H1 (cell line): Measurements from ENCODE around the gene COA3. TPM values are rescaled to one million over a fixed set of nuclear protein-coding genes. Genes with fewer than 3 reads are reported as not detected.

Experiments
- CTCF ChIA-PET: fragments of 300-600 bp; sonication (Branson Sonifier 250); formaldehyde crosslinking; loops from one replicate; lab custom pipeline; 2021; ENCODE audit not compliant: partially characterized antibody; lab: Charles Lee
- POLR2A ChIA-PET: fragments of 300-600 bp; sonication (Branson Sonifier 250); formaldehyde crosslinking; loops from one replicate; lab custom pipeline; 2021; ENCODE audit warnings: inconsistent platforms; ENCODE audit not compliant: partially characterized antibody; lab: Charles Lee
- DNase-seq, 2 experiments: peaks; one replicate each; pipeline versions ENCODE4 v3.0.0 to v3.0.0-alpha.2; 2010 to 2022; ENCODE audit warnings: low spot score in 2 of 2, low read depth in 1 of 2, mixed read lengths in 1 of 2
- FAIRE-seq: peaks from 2 replicates; lab custom pipeline; 2011; peaks lifted over from hg19 to GRCh38; lab: Jason Lieb, UNC
- H2AFZ ChIP-seq: 2 replicates; pipeline ENCODE4 v1.8.1; 2012; ENCODE audit warnings: low read length, inconsistent platforms
- H2AK5ac ChIP-seq: 2 replicates; pipeline ENCODE4 v1.6.1; 2013; ENCODE audit warnings: low read depth, low read length
- H2BK120ac ChIP-seq: replicated peaks from 2 replicates; pipeline ENCODE3; 2013; ENCODE audit warnings: low read depth, low read length, inconsistent platforms
- H2BK12ac ChIP-seq: 2 replicates; pipeline ENCODE4 v1.6.1; 2013; ENCODE audit warnings: low read depth, low read length
- H2BK15ac ChIP-seq: 2 replicates; pipeline ENCODE4 v1.6.1; 2013; ENCODE audit warnings: low read length
- H2BK20ac ChIP-seq: 2 replicates; pipeline ENCODE4 v1.6.1; 2013; ENCODE audit warnings: low read length
- H2BK5ac ChIP-seq: 2 replicates; pipeline ENCODE4 v1.6.1; 2013; ENCODE audit warnings: low read depth, low read length
- H3K14ac ChIP-seq: 2 replicates; pipeline ENCODE4 v1.6.1; 2013; ENCODE audit warnings: inconsistent platforms; ENCODE audit not compliant: insufficient read length
- H3K18ac ChIP-seq: 2 replicates; pipeline ENCODE4 v1.6.1; 2013; ENCODE audit warnings: low read length; ENCODE audit errors: extremely low read depth
- H3K23ac ChIP-seq: 2 replicates; pipeline ENCODE4 v1.6.1; 2013; ENCODE audit warnings: inconsistent platforms; ENCODE audit not compliant: insufficient read length
- H3K23me2 ChIP-seq: 2 replicates; pipeline ENCODE4 v1.6.1; 2013; ENCODE audit warnings: low read depth, low read length
- H3K27ac ChIP-seq: 2 replicates; pipeline ENCODE4 v1.6.1; 2011; ENCODE audit warnings: low read depth, low read length, inconsistent platforms
- H3K27me3 ChIP-seq, 4 experiments: replicated peaks in 1 of 4; 1 replicate in 1 of 4; 2 replicates in 3 of 4; pipeline versions ENCODE4 v1.6.1 to v1.8.1; 2011 to 2013; ENCODE audit warnings: low read length in 3 of 4, mild to moderate bottlenecking in 3 of 4, inconsistent platforms in 2 of 4, mixed read lengths in 2 of 4, moderate library complexity in 1 of 4; ENCODE audit not compliant: control insufficient read depth in 3 of 4, insufficient read depth in 3 of 4; ENCODE audit errors: extremely low read depth in 1 of 4
- H3K36me3 ChIP-seq, 4 experiments: 2 replicates each; pipeline versions ENCODE4 v1.6.1 to v1.8.1; 2011 to 2013; ENCODE audit warnings: mild to moderate bottlenecking in 4 of 4, low read length in 3 of 4, moderate library complexity in 2 of 4, control low read depth in 1 of 4, inconsistent platforms in 1 of 4; ENCODE audit not compliant: insufficient read depth in 4 of 4, control insufficient read depth in 2 of 4
- H3K4ac ChIP-seq: replicated peaks from 2 replicates; pipeline ENCODE3; 2013; ENCODE audit warnings: low read length, low read depth, mixed read lengths, inconsistent platforms; ENCODE audit not compliant: insufficient read length
- H3K4me1 ChIP-seq, 4 experiments: replicated peaks in 1 of 4; 1 replicate in 1 of 4; 2 replicates in 3 of 4; pipeline versions ENCODE4 v1.6.1 to v1.8.1; 2011 to 2013; ENCODE audit warnings: low read length in 3 of 4, inconsistent platforms in 2 of 4, mixed read lengths in 1 of 4; ENCODE audit not compliant: insufficient read depth in 4 of 4, control insufficient read depth in 3 of 4
- H3K4me2 ChIP-seq, 2 experiments: 2 replicates each; pipeline versions ENCODE4 v1.6.1 to v1.8.1; 2011 to 2013; ENCODE audit warnings: low read depth in 2 of 2, low read length in 2 of 2, control low read depth in 1 of 2, inconsistent platforms in 1 of 2, mild to moderate bottlenecking in 1 of 2; ENCODE audit not compliant: insufficient read depth in 1 of 2
- H3K4me3 ChIP-seq, 4 experiments: fragments of 200-600, 300-600 bp in 1 of 4; sonication (generic), shearing (Covaris generic), sonication (Bioruptor Twin) in 1 of 4; 2 replicates each; pipeline versions ENCODE4 v1.5.1 to v1.8.1; 2011 to 2016; ENCODE audit warnings: low read length in 4 of 4, low read depth in 3 of 4, control low read depth in 2 of 4, inconsistent platforms in 2 of 4, mild to moderate bottlenecking in 2 of 4, mixed read lengths in 1 of 4, moderate library complexity in 1 of 4; ENCODE audit not compliant: insufficient read depth in 2 of 4; ENCODE audit errors: extremely low read depth in 1 of 4
- H3K56ac ChIP-seq: replicated peaks from 2 replicates; pipeline ENCODE3; 2013; ENCODE audit warnings: low read depth, mild to moderate bottlenecking, mixed read lengths, low read length, inconsistent platforms; ENCODE audit not compliant: insufficient read length
- H3K79me1 ChIP-seq: 2 replicates; pipeline ENCODE4 v1.6.1; 2013; ENCODE audit warnings: low read depth, low read length, control low read depth
- H3K79me2 ChIP-seq, 2 experiments: 2 replicates each; pipeline versions ENCODE4 v1.6.1 to v1.8.1; 2012 to 2013; ENCODE audit warnings: low read length in 2 of 2, mild to moderate bottlenecking in 2 of 2, inconsistent platforms in 1 of 2; ENCODE audit not compliant: insufficient read depth in 2 of 2, control insufficient read depth in 1 of 2
- H3K9ac ChIP-seq, 4 experiments: replicated peaks in 1 of 4; 1 replicate in 1 of 4; 2 replicates in 3 of 4; pipeline versions ENCODE4 v1.6.1 to v1.8.1; 2011 to 2013; ENCODE audit warnings: low read depth in 3 of 4, low read length in 3 of 4, control low read depth in 2 of 4, mild to moderate bottlenecking in 2 of 4, moderate library complexity in 2 of 4, inconsistent platforms in 1 of 4; ENCODE audit errors: extremely low read depth in 1 of 4
- H3K9me3 ChIP-seq, 2 experiments: 2 replicates each; pipeline versions ENCODE4 v1.6.1 to v1.8.1; 2012 to 2013; ENCODE audit warnings: mild to moderate bottlenecking in 2 of 2, moderate library complexity in 2 of 2, control low read depth in 1 of 2, inconsistent platforms in 1 of 2, low read depth in 1 of 2, low read length in 1 of 2, mixed read lengths in 1 of 2; ENCODE audit not compliant: insufficient read depth in 2 of 2
- H4K20me1 ChIP-seq, 2 experiments: replicated peaks in 1 of 2; 2 replicates each; pipeline versions ENCODE3 to v1.8.1; 2011 to 2013; ENCODE audit warnings: inconsistent platforms in 2 of 2, low read length in 2 of 2, mild to moderate bottlenecking in 1 of 2; ENCODE audit not compliant: insufficient read depth in 2 of 2, control insufficient read depth in 1 of 2
- H4K5ac ChIP-seq: 2 replicates; pipeline ENCODE4 v1.6.1; 2013; ENCODE audit warnings: low read length, low read depth, mixed read lengths, inconsistent platforms; ENCODE audit not compliant: insufficient read length
- H4K8ac ChIP-seq: 2 replicates; pipeline ENCODE4 v1.8.0; 2013; ENCODE audit warnings: mild to moderate bottlenecking, moderate library complexity, low read length, inconsistent platforms; ENCODE audit not compliant: insufficient read depth; ENCODE audit errors: extremely low read depth
- H4K91ac ChIP-seq: replicated peaks from 2 replicates; pipeline ENCODE3; 2013; ENCODE audit warnings: low read length, mixed read lengths, inconsistent platforms; ENCODE audit not compliant: insufficient read length
- BCL11A ChIP-seq, 2 experiments: IDR thresholded peaks; one replicate each; pipeline ENCODE4 v1.6.1; 2011; ENCODE audit warnings: low read depth in 2 of 2, low read length in 2 of 2, mild to moderate bottlenecking in 2 of 2
- CHD1 ChIP-seq: IDR thresholded peaks from 2 replicates; pipeline ENCODE4 v1.6.1; 2012; ENCODE audit warnings: low read depth, low read length, improper control_type of control experiment
- JUN ChIP-seq: IDR thresholded peaks from 2 replicates; pipeline ENCODE4 v1.6.1; 2011; ENCODE audit warnings: low read depth, mild to moderate bottlenecking, improper control_type of control experiment, low read length
- POLR2A ChIP-seq, 2 experiments: IDR thresholded peaks; 1 replicate in 1 of 2; 2 replicates in 1 of 2; pipeline ENCODE4 v1.6.1; 2011; ENCODE audit warnings: low read depth in 2 of 2, low read length in 2 of 2, mild to moderate bottlenecking in 2 of 2; ENCODE audit errors: control extremely low read depth in 1 of 2
- SP1 ChIP-seq: IDR thresholded peaks from 2 replicates; pipeline ENCODE4 v1.6.1; 2011; ENCODE audit warnings: low read depth, low read length
- TAF1 ChIP-seq: IDR thresholded peaks from 2 replicates; pipeline ENCODE4 v1.6.1; 2011; ENCODE audit warnings: mild to moderate bottlenecking, low read depth, low read length
- TBP ChIP-seq: IDR thresholded peaks from 2 replicates; pipeline ENCODE4 v1.6.1; 2011; ENCODE audit warnings: low read depth, low read length, improper control_type of control experiment
- WGBS, 2 experiments: shearing (Covaris generic) in 1 of 2; methylation state at CpG; one replicate each; pipeline versions ENCODE4 v1.1.6 to v1.1.7; 2013 to 2015; ENCODE audit warnings: low lambda C conversion rate in 2 of 2, mixed read lengths in 2 of 2, inconsistent platforms in 1 of 2, low coverage in 1 of 2, missing lambda C conversion rate in 1 of 2; ENCODE audit not compliant: insufficient replicate concordance in 2 of 2, insufficient coverage in 1 of 2, insufficient read length in 1 of 2; ENCODE audit errors: extremely low coverage in 1 of 2, missing lambda C conversion rate in 1 of 2; 5-methylcytosine and 5-hydroxymethylcytosine counted together
- polyA plus RNA-seq, 7 experiments: library from polyadenylated mRNA; depleted of rRNA in 3 of 7; stranded (reverse) in 5 of 7; unstranded in 2 of 7; fragments of >200 nt in 5 of 7; fragments of 200-250 nt in 2 of 7; gene quantifications; 1 replicate in 5 of 7; 2 replicates in 1 of 7; 4 replicates in 1 of 7; pipeline versions ENCODE4 v1.2.1 to v1.2.3, GENCODE V29; 2011 to 2013; ENCODE audit warnings: missing spikeins in 2 of 7, mixed read lengths in 2 of 7
- total RNA-seq: library from RNA; stranded (reverse); fragmentation: NEBNext Ultra II Directional; extraction: Animal tissue kit (Norgen Biotek cat#: 25700); gene quantifications from 2 replicates; pipeline ENCODE4 v1.2.1, GENCODE V29; 2021
- TF ChIP-seq, protein P1 (sequence below), 3 experiments: IDR thresholded peaks; 1 replicate in 2 of 3; 2 replicates in 1 of 3; pipeline versions ENCODE4 v1.5.1 to v1.6.1; 2011; ENCODE audit warnings: low read length in 3 of 3, mild to moderate bottlenecking in 3 of 3, inconsistent platforms in 2 of 3, low read depth in 1 of 3, moderate library complexity in 1 of 3; ENCODE audit not compliant: insufficient read depth in 1 of 3; ENCODE audit errors: control extremely low read depth in 1 of 3

The COA3 gene
- total and polyA plus RNA-seq, 2 of the 8 experiments (the other 6 are each of a cell fraction or from before 2014, with no cell fraction given): 68.4 to 143 TPM

GRCh38 chr17:42803074-42803883, 4.8 kb upstream of the COA3 start:
- H3K14ac ChIP-seq: no peak overlapping the region
- ChIA-PET CTCF (interaction anchor here (0.7 to 3.6 kb wide), 4 partner anchors 14 to 78 kb away, joined by 3 to 15 read pairs (median 8); no protein-coding TSS in a partner anchor), POLR2A (interaction anchor here (1.7 to 1.8 kb wide), 2 partner anchors 12 to 31 kb away, joined by 4 read pairs; no protein-coding TSS in a partner anchor)
- H4K20me1 ChIP-seq: no peaks in the 10 kb centered on the region
- H4K5ac ChIP-seq: no peak overlapping the region
- no peak overlapping the region for H4K91ac ChIP-seq
- no peak overlapping the region for H3K4me2 ChIP-seq
- H3K4me3 ChIP-seq: no peak overlapping the region
- H2BK120ac ChIP-seq: no peak overlapping the region
- H3K23me2 ChIP-seq: no peaks in the 10 kb centered on the region
- no peak overlapping the region for H3K27ac ChIP-seq
- no peaks in the 10 kb centered on the region for H3K4me1 ChIP-seq
- H2BK12ac ChIP-seq: no peak overlapping the region
- TF ChIP-seq BCL11A (IDR thresholded peaks at IDR 0.05; ENCODE audit: low read depth in 2 of 2, low read length in 2 of 2) (no peak), TAF1 (no peak), SP1 (no peak), JUN (no peak), POLR2A (IDR thresholded peaks at IDR 0.05; ENCODE audit: control extremely low read depth in 1 of 2, low read depth in 2 of 2, low read length in 2 of 2) (no peak), TBP (no peak), CHD1 (no peak)
- TF ChIP-seq, protein P1, sequence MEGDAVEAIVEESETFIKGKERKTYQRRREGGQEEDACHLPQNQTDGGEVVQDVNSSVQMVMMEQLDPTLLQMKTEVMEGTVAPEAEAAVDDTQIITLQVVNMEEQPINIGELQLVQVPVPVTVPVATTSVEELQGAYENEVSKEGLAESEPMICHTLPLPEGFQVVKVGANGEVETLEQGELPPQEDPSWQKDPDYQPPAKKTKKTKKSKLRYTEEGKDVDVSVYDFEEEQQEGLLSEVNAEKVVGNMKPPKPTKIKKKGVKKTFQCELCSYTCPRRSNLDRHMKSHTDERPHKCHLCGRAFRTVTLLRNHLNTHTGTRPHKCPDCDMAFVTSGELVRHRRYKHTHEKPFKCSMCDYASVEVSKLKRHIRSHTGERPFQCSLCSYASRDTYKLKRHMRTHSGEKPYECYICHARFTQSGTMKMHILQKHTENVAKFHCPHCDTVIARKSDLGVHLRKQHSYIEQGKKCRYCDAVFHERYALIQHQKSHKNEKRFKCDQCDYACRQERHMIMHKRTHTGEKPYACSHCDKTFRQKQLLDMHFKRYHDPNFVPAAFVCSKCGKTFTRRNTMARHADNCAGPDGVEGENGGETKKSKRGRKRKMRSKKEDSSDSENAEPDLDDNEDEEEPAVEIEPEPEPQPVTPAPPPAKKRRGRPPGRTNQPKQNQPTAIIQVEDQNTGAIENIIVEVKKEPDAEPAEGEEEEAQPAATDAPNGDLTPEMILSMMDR (IDR thresholded peaks at IDR 0.05; ENCODE audit: control extremely low read depth in 1 of 3, insufficient read depth in 1 of 3, low read depth in 1 of 3, low read length in 3 of 3): no peak
- H3K36me3 ChIP-seq: no peaks in the 10 kb centered on the region; a peak in 1 of 8 replicates
- no peaks in the 10 kb centered on the region for H3K79me2 ChIP-seq
- H3K4ac ChIP-seq: no peak overlapping the region
- H2BK5ac ChIP-seq: no peak overlapping the region
- H3K9me3 ChIP-seq: peaks cover 5 to 8% of the 10 kb centered on the region in 2 experiments; a peak in 3 of 4 replicates
- no peak overlapping the region for H3K9ac ChIP-seq
- no peaks in the 10 kb centered on the region for H3K79me1 ChIP-seq
- H2BK15ac ChIP-seq: no peak overlapping the region
- FAIRE-seq (no peak), DNase-seq (no peak)
- WGBS, 2 experiments: 84% methylated on average over 2 of the region's 2 CpGs; no CpG with 5 or more reads in 1 of the 2 experiments
- no peak overlapping the region for H2BK20ac ChIP-seq
- no peak overlapping the region for H3K23ac ChIP-seq
- H3K56ac ChIP-seq: no peak overlapping the region
- H3K27me3 ChIP-seq: peaks cover 0 to 15% (median 11%) of the 10 kb centered on the region in 4 experiments; a peak in 6 of 7 replicates
- H2AFZ ChIP-seq: no peak overlapping the region
- H2AK5ac ChIP-seq: no peak overlapping the region
- no peak overlapping the region for H3K18ac ChIP-seq
- H4K8ac ChIP-seq: no peak overlapping the region
